Measurements from ENCODE around the gene GANC. TPM values are rescaled to one million over a fixed set of nuclear protein-coding genes. Genes with fewer than 3 reads are reported as not detected.

Gene GANC
- total RNA-seq, 2 donors from 2014 or later, result 6.6 to 12.7 TPM

- DNase-seq (ENCODE audit: low spot score), result no peak
- TF ChIP-seq CTCF (IDR thresholded peaks at IDR 0.05), result peak; percentile 32 to 64
- H3K27me3 ChIP-seq, result no peaks in the 10 kb centered on the region
- no peaks in the 10 kb centered on the region for H3K9me3 ChIP-seq
- H3K36me3 ChIP-seq, result peaks cover 5% of the 10 kb centered on the region
- H3K27ac ChIP-seq, result no peak overlapping the region
- no peak overlapping the region for H3K4me3 ChIP-seq
- peaks cover 0 to 10% of the 10 kb centered on the region in 2 donors for H3K4me1 ChIP-seq
Observed at GRCh38 chr15:42385206-42385979, 112.4 kb downstream of the GANC start.

GRCh38 chr15:42385980-42386700 is 113.1 kb downstream of the GANC start:
- peaks cover 0 to 10% of the 10 kb centered on the region in 2 donors for H3K4me1 ChIP-seq
- TF ChIP-seq CTCF (IDR thresholded peaks at IDR 0.05), result no peak
- H3K4me3 ChIP-seq, result no peak overlapping the region
- no peak for DNase-seq (ENCODE audit: low spot score)
- peaks cover 5% of the 10 kb centered on the region for H3K36me3 ChIP-seq
- H3K27me3 ChIP-seq, result no peaks in the 10 kb centered on the region
- H3K9me3 ChIP-seq, result no peaks in the 10 kb centered on the region
- H3K27ac ChIP-seq, result no peak overlapping the region

GRCh38 chr15:42387603-42388002 is 114.6 kb downstream of the GANC start:
- peaks cover 0 to 10% of the 10 kb centered on the region in 2 donors for H3K4me1 ChIP-seq
- no peak overlapping the region for H3K4me3 ChIP-seq
- H3K36me3 ChIP-seq, result peaks cover 5% of the 10 kb centered on the region
- H3K27me3 ChIP-seq, result no peaks in the 10 kb centered on the region
- no peak for DNase-seq (ENCODE audit: low spot score)
- TF ChIP-seq CTCF (IDR thresholded peaks at IDR 0.05), result no peak
- H3K9me3 ChIP-seq, result no peaks in the 10 kb centered on the region
- no peak overlapping the region for H3K27ac ChIP-seq

- Histone ChIP-seq H3K9me3 (no peaks in the 10 kb centered on the region), H3K27ac (no peak overlapping the region), H3K36me3 (no peaks in the 10 kb centered on the region), H3K27me3 (no peaks in the 10 kb centered on the region), H3K4me1 (no peaks in the 10 kb centered on the region), H3K4me3 (no peak overlapping the region)
- TF ChIP-seq CTCF (IDR thresholded peaks at IDR 0.05), result no peak
- DNase-seq (ENCODE audit: low spot score), result no peak
Observed at GRCh38 chr15:42392309-42393024, 119.5 kb downstream of the GANC start.

- H3K36me3 ChIP-seq, result no peaks in the 10 kb centered on the region
- no peaks in the 10 kb centered on the region for H3K27me3 ChIP-seq
- H3K4me3 ChIP-seq, result no peak overlapping the region
- no peaks in the 10 kb centered on the region for H3K9me3 ChIP-seq
- no peaks in the 10 kb centered on the region for H3K4me1 ChIP-seq
- no peak for DNase-seq (ENCODE audit: low spot score)
- no peak overlapping the region for H3K27ac ChIP-seq
- TF ChIP-seq CTCF (IDR thresholded peaks at IDR 0.05), result no peak
Observed at GRCh38 chr15:42394106-42394505, 121.1 kb downstream of the GANC start.

Data from right atrium auricular region (tissue), 2 donors.